Middle frontal gyrus (tissue), 1 donor: ENCODE data around the gene GSTM4.
"Not testable (repeated sequence)": the region's sequence is repeated elsewhere in the genome, so short reads cannot be mapped to it uniquely, and the experiment has no call there.

ENCODE experiments used
- DNase-seq: peaks from one replicate; pipeline ENCODE4 v3.0.0-alpha.2; 2015; ENCODE audit warnings: low spot score; ENCODE audit errors: extremely low spot score

The GSTM4 gene

GRCh38 chr1:109664671-109665070 is 8.8 kb downstream of the GSTM4 start:
- DNase-seq = no peak

GRCh38 chr1:109667452-109668122 is 11.7 kb downstream of the GSTM4 start, which contains the start of gene GSTM2:
GSTM2 (plus strand) TSS chr1:109668057; CDS start chr1:109668116, 59 bp downstream.
- peak; percentile 53 for DNase-seq

- no peak for DNase-seq
These were observed 12.3 kb downstream of the GSTM4 start for GRCh38 chr1:109668123-109668775.

- no peak for DNase-seq
These were observed 13.5 kb downstream of the GSTM4 start for GRCh38 chr1:109669246-109669948.

GRCh38 chr1:109669949-109670302 is 14.0 kb downstream of the GSTM4 start:
- DNase-seq = not testable (repeated sequence)

- DNase-seq = no peak
These were observed 15.2 kb downstream of the GSTM4 start for GRCh38 chr1:109671067-109671466.

GRCh38 chr1:109673861-109674260 is 18.0 kb downstream of the GSTM4 start:
- not testable (repeated sequence) for DNase-seq

- not testable (repeated sequence) for DNase-seq
These were observed 20.9 kb downstream of the GSTM4 start for GRCh38 chr1:109676683-109677381.

- no peak for DNase-seq
These were observed 21.6 kb downstream of the GSTM4 start for GRCh38 chr1:109677459-109677858.

- not testable (repeated sequence) for DNase-seq
These were observed 22.7 kb downstream of the GSTM4 start for GRCh38 chr1:109678637-109679036.

- not testable (repeated sequence) for DNase-seq
These were observed 28.9 kb downstream of the GSTM4 start for GRCh38 chr1:109684777-109685176.

GRCh38 chr1:109685399-109685798 is 29.5 kb downstream of the GSTM4 start:
- not testable (repeated sequence) for DNase-seq

GRCh38 chr1:109685890-109686289 is 30.0 kb downstream of the GSTM4 start:
- not testable (repeated sequence) for DNase-seq

GRCh38 chr1:109687109-109687508 is 31.2 kb downstream of the GSTM4 start:
- not testable (repeated sequence) for DNase-seq

- peak; percentile 66 for DNase-seq
These were observed 32.0 kb downstream of the GSTM4 start, which contains the start of gene GSTM1 for GRCh38 chr1:109687641-109688499. GSTM1 (plus strand) TSS chr1:109687817; CDS start chr1:109687874, 57 bp downstream.

GRCh38 chr1:109689844-109690405 is 34.0 kb downstream of the GSTM4 start:
- DNase-seq = peak; percentile 2

- no peak for DNase-seq
These were observed 35.9 kb downstream of the GSTM4 start for GRCh38 chr1:109691759-109692158.

- DNase-seq = not testable (repeated sequence)
These were observed 38.5 kb downstream of the GSTM4 start for GRCh38 chr1:109694400-109694799.

- DNase-seq = not testable (repeated sequence)
These were observed 39.2 kb downstream of the GSTM4 start for GRCh38 chr1:109695138-109695537.

- DNase-seq = no peak
These were observed 41.2 kb downstream of the GSTM4 start for GRCh38 chr1:109697066-109697465.
